ENCODE measurements around the gene SNTG2.

The SNTG2 gene

GRCh38 chr2:950080-950966, at the start of gene SNTG2:
TSS of gene SNTG2 (plus strand) at chr2:950849. CDS start at chr2:950997, 148 bp downstream.
- Histone ChIP-seq H3K4me3 (ENCODE audit: low read length) (no peak within 1 kb of the TSS), H3K27ac (ENCODE audit: low read depth, low read length) (no peak within 1 kb of the TSS), H3K27me3 (ENCODE audit: control insufficient read depth, low read length) (no peaks in the 10 kb centered on the region), H3K36me3 (ENCODE audit: control insufficient read depth, low read length) (no peaks in the 10 kb centered on the region), H3K4me1 (ENCODE audit: control insufficient read depth, low read length) (no peaks in the 10 kb centered on the region), H3K79me2 (ENCODE audit: control insufficient read depth, low read length) (no peaks in the 10 kb centered on the region), H3K9me2 (replicated peaks; ENCODE audit: control insufficient read depth, low read length) (no peaks in the 10 kb centered on the region), H4K20me1 (ENCODE audit: control insufficient read depth, insufficient read depth, low read depth, low read length) (no peaks in the 10 kb centered on the region), H3F3A (ENCODE audit: control insufficient read depth, insufficient read depth) (no peaks in the 10 kb centered on the region), H3K9me3 (ENCODE audit: control insufficient read depth, insufficient read depth, low read length) (no peaks in the 10 kb centered on the region), H3K4me2 (ENCODE audit: low read length) (no peak within 1 kb of the TSS)
- TF ChIP-seq CTCF (IDR thresholded peaks at IDR 0.05; ENCODE audit: low read depth, low read length, poor library complexity, severe bottlenecking) (no peak), EZH2phosphoT487 (IDR thresholded peaks at IDR 0.05; ENCODE audit: borderline replicate concordance, low read length) (no peak)

GRCh38 chr2:902584-902983, 48.1 kb upstream of the SNTG2 start:
- H3K4me2 ChIP-seq (ENCODE audit: low read length): no peak overlapping the region
- no peaks in the 10 kb centered on the region for H3K9me2 ChIP-seq (replicated peaks; ENCODE audit: control insufficient read depth, low read length)
- no peaks in the 10 kb centered on the region for H4K20me1 ChIP-seq (ENCODE audit: control insufficient read depth, insufficient read depth, low read depth, low read length)
- H3K27me3 ChIP-seq (ENCODE audit: control insufficient read depth, low read length): no peaks in the 10 kb centered on the region
- H3K9me3 ChIP-seq (ENCODE audit: control insufficient read depth, insufficient read depth, low read length): no peaks in the 10 kb centered on the region
- H3K36me3 ChIP-seq (ENCODE audit: control insufficient read depth, low read length): no peaks in the 10 kb centered on the region
- no peak overlapping the region for H3K27ac ChIP-seq (ENCODE audit: low read depth, low read length)
- no peak overlapping the region for H3K4me3 ChIP-seq (ENCODE audit: low read length)
- no peaks in the 10 kb centered on the region for H3K4me1 ChIP-seq (ENCODE audit: control insufficient read depth, low read length)
- no peaks in the 10 kb centered on the region for H3F3A ChIP-seq (ENCODE audit: control insufficient read depth, insufficient read depth)
- TF ChIP-seq EZH2phosphoT487 (IDR thresholded peaks at IDR 0.05; ENCODE audit: borderline replicate concordance, low read length): no peak
- TF ChIP-seq CTCF (IDR thresholded peaks at IDR 0.05; ENCODE audit: low read depth, low read length, poor library complexity, severe bottlenecking): no peak
- no peaks in the 10 kb centered on the region for H3K79me2 ChIP-seq (ENCODE audit: control insufficient read depth, low read length)

GRCh38 chr2:903223-903900, 47.3 kb upstream of the SNTG2 start:
- H3K27me3 ChIP-seq (ENCODE audit: control insufficient read depth, low read length): no peaks in the 10 kb centered on the region
- no peaks in the 10 kb centered on the region for H3K9me2 ChIP-seq (replicated peaks; ENCODE audit: control insufficient read depth, low read length)
- H3K4me3 ChIP-seq (ENCODE audit: low read length): no peak overlapping the region
- TF ChIP-seq CTCF (IDR thresholded peaks at IDR 0.05; ENCODE audit: low read depth, low read length, poor library complexity, severe bottlenecking) (no peak), EZH2phosphoT487 (IDR thresholded peaks at IDR 0.05; ENCODE audit: borderline replicate concordance, low read length) (no peak)
- H3K79me2 ChIP-seq (ENCODE audit: control insufficient read depth, low read length): no peaks in the 10 kb centered on the region
- H3K9me3 ChIP-seq (ENCODE audit: control insufficient read depth, insufficient read depth, low read length): no peaks in the 10 kb centered on the region
- no peak overlapping the region for H3K27ac ChIP-seq (ENCODE audit: low read depth, low read length)
- H4K20me1 ChIP-seq (ENCODE audit: control insufficient read depth, insufficient read depth, low read depth, low read length): no peaks in the 10 kb centered on the region
- H3K4me1 ChIP-seq (ENCODE audit: control insufficient read depth, low read length): no peaks in the 10 kb centered on the region
- H3K36me3 ChIP-seq (ENCODE audit: control insufficient read depth, low read length): no peaks in the 10 kb centered on the region
- H3K4me2 ChIP-seq (ENCODE audit: low read length): no peak overlapping the region
- no peaks in the 10 kb centered on the region for H3F3A ChIP-seq (ENCODE audit: control insufficient read depth, insufficient read depth)

Data from DOHH2 (cell line).